Brain microvascular endothelial cell (primary cell): ENCODE results near the gene B3GAT3.

Experiments used
- DNase-seq: peaks from one replicate; pipeline ENCODE4 v3.0.0-alpha.2; 2020
- H3K27ac ChIP-seq: fragments of 250-450 bp; sonication (Bioruptor Pico); 2 replicates; pipeline ENCODE4 v1.5.1; 2020; ENCODE audit warnings: mild to moderate bottlenecking, moderate library complexity
- H3K27me3 ChIP-seq: fragments of 250-450 bp; sonication (Bioruptor Pico); replicated peaks from 2 replicates; pipeline ENCODE4 v1.5.1; 2020; ENCODE audit warnings: mild to moderate bottlenecking
- H3K36me3 ChIP-seq: fragments of 250-450 bp; sonication (Bioruptor Pico); replicated peaks from 2 replicates; pipeline ENCODE4 v1.5.1; 2020; ENCODE audit warnings: mild to moderate bottlenecking
- H3K4me3 ChIP-seq: 2 replicates; pipeline ENCODE4 v1.5.1; 2011; ENCODE audit warnings: low read depth, mild to moderate bottlenecking, control low read depth, low read length, moderate library complexity
- CTCF ChIP-seq: IDR thresholded peaks from 2 replicates; pipeline ENCODE4 v1.5.1; 2011; ENCODE audit warnings: low read depth, mild to moderate bottlenecking, moderate library complexity, low read length, control low read depth, inconsistent platforms; ENCODE audit errors: missing control alignments
- in situ Hi-C: cut with HindIII; loops from 2 replicates; pipeline ENCODE4 v1.10.0; 2017; ENCODE audit warnings: low sequenced_read_pairs, low pct_ligation_motif_present

The B3GAT3 gene

DNA sequence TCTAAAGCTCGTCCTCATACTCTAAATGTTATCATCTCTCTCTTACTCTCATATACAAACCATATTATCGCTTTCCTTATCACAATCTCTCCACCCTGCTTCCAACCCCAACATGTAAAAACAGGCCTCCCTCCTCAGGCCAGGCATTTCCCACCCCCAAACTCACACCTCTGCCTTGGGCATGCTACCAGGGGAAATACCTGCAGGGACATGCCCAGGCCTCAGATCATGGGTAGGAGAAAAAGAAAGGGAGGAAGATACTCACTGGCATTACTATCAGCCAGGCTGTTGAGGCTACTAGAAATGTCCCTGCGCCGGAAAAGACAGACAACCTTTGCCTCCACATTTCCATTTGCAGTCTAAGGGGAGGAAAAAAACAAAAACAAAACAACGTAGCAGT is 21.9 kb downstream of the B3GAT3 start:
- Histone ChIP-seq H3K27ac (no peak overlapping the region), H3K36me3 (peaks cover 39% of the 10 kb centered on the region), H3K27me3 (no peaks in the 10 kb centered on the region), H3K4me3 (peak overlapping the region; percentile 93)
- in situ Hi-C loops, result no loop called here
- TF ChIP-seq CTCF, result no peak
- no peak for DNase-seq

- in situ Hi-C loops, result no loop called here
- TF ChIP-seq CTCF, result no peak
- peak; percentile 99 for DNase-seq
- Histone ChIP-seq H3K4me3 (peak overlapping the region; percentile 93), H3K27ac (no peak overlapping the region), H3K36me3 (peaks cover 46% of the 10 kb centered on the region), H3K27me3 (no peaks in the 10 kb centered on the region)
Observed at GRCh38 chr11:62599069-62599696, 22.6 kb downstream of the B3GAT3 start.

GRCh38 chr11:62595124-62595523 is 26.7 kb downstream of the B3GAT3 start:
- DNase-seq, result no peak
- Histone ChIP-seq H3K27ac (no peak overlapping the region), H3K27me3 (no peaks in the 10 kb centered on the region), H3K36me3 (peaks cover 56% of the 10 kb centered on the region), H3K4me3 (no peak overlapping the region)
- TF ChIP-seq CTCF, result no peak
- in situ Hi-C loops, result no loop called here

GRCh38 chr11:62593434-62594044 is 28.2 kb downstream of the B3GAT3 start:
- Histone ChIP-seq H3K4me3 (no peak overlapping the region), H3K27me3 (no peaks in the 10 kb centered on the region), H3K36me3 (peaks cover 52% of the 10 kb centered on the region), H3K27ac (no peak overlapping the region)
- in situ Hi-C loops, result no loop called here
- peak; percentile 80 for TF ChIP-seq CTCF
- DNase-seq, result peak; percentile 70

DNA sequence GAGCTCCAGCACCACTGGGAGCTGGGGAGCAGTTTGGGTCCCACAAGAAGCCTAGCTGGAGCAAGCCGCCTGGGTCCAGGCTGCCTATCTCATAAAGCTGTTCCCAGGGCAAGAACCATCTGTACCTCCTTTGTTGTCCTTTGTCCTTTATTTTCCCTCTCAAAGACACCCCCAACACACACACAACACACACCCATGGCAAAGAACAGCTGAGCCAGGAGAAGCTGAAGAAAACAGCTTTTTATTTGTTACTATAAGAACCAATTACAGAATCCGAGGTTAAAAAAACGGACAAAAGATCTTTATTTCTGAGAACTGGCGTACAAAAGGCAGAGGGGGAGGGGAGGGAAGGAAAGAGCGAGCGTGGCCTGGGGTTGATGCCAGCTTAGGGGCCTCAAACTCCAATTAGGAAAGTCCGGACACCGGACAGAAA is 28.8 kb downstream of the B3GAT3 start:
- Histone ChIP-seq H3K4me3 (no peak overlapping the region), H3K36me3 (peaks cover 52% of the 10 kb centered on the region), H3K27me3 (no peaks in the 10 kb centered on the region), H3K27ac (no peak overlapping the region)
- DNase-seq, result no peak
- in situ Hi-C loops, result no loop called here
- no peak for TF ChIP-seq CTCF
